Progenitor cell of endocrine pancreas (in vitro differentiated cells): ENCODE results near the gene CAPZA2. TPM values are rescaled to one million over a fixed set of nuclear protein-coding genes. Genes with fewer than 3 reads are reported as not detected.

ENCODE experiments used
- DNase-seq: peaks from one replicate; pipeline ENCODE4 v3.0.0; 2021; ENCODE audit warnings: low spot score; ENCODE audit not compliant: unreplicated experiment
- H3K27ac Mint-ChIP-seq: 2 replicates; pipeline ENCODE4 v1.8.0; 2021; ENCODE audit warnings: mild to moderate bottlenecking, moderate library complexity, mixed read lengths
- H3K27me3 Mint-ChIP-seq: 2 replicates; pipeline ENCODE4 v1.8.0; 2021; ENCODE audit warnings: mixed read lengths
- H3K36me3 Mint-ChIP-seq: 2 replicates; pipeline ENCODE4 v1.8.0; 2022; ENCODE audit warnings: mixed read lengths; ENCODE audit not compliant: insufficient read depth
- H3K4me1 Mint-ChIP-seq: 2 replicates; pipeline ENCODE4 v1.8.0; 2021; ENCODE audit warnings: low read depth, mixed read lengths
- H3K4me3 Mint-ChIP-seq: 2 replicates; pipeline ENCODE4 v1.8.0; 2021; ENCODE audit warnings: low read depth, mild to moderate bottlenecking, moderate library complexity, mixed read lengths
- H3K9me3 Mint-ChIP-seq: 2 replicates; pipeline ENCODE4 v1.8.0; 2021; ENCODE audit warnings: low read depth, mixed read lengths
- CTCF ChIP-seq: fragments of 200-600 bp; sonication (generic); IDR thresholded peaks from one replicate; pipeline ENCODE4 v1.5.0; 2021; ENCODE audit warnings: antibody characterized with exemption, mild to moderate bottlenecking; ENCODE audit not compliant: unreplicated experiment
- total RNA-seq: library from RNA; stranded (reverse); gene quantifications from 2 replicates; pipeline ENCODE4 v1.2.1, GENCODE V29; 2021

CAPZA2 gene
- total RNA-seq, 1 donor from 2014 or later: 151 TPM

DNA sequence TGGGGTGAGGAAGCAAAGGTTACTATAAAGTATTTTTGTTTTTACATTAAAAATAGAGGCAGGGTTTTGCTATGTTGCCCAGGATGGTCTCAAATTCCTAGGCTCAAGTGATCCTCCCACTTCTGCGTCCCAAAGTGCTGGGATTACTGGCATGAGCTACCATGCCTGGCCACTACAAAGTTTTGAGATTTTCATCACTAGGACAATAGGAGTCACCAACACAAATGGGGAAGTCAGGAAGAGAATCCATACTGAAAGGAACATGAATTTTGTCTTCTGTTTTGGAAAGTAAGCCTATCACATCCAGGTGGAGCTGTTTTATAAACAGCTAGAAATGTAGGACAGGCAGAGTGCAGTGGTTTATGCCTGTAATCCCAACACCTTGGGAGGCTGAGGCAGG is 20.0 kb upstream of the CAPZA2 start:
- Mint-ChIP-seq H3K4me3 (no peak overlapping the region), H3K27ac (no peak overlapping the region), H3K4me1 (no peaks in the 10 kb centered on the region), H3K9me3 (peaks cover 3% of the 10 kb centered on the region), H3K27me3 (peaks cover 13% of the 10 kb centered on the region), H3K36me3 (no peaks in the 10 kb centered on the region)
- no peak for DNase-seq
- no peak for TF ChIP-seq CTCF

DNA sequence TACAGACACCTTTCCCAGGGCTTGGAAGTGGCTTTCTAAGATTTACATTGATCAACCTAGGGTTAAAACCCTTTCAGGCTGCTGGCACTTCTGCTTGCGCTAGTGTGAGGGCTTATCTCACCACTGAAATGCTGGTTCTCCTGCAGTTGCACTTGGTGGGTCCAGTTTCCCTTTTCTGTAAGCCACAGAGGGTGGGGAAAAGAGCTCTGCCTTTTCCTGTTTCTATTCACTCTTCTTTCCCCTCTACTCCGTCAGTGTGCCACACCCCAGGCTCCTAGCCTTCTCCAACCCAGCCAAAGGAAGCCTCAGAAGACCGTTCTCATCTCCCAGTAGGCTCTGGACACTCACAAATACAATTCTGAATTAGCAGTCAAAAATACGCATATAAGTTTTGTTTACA is 19.0 kb upstream of the CAPZA2 start:
- Mint-ChIP-seq H3K9me3 (peaks cover 3% of the 10 kb centered on the region), H3K36me3 (no peaks in the 10 kb centered on the region), H3K27ac (no peak overlapping the region), H3K4me1 (no peaks in the 10 kb centered on the region), H3K4me3 (no peak overlapping the region), H3K27me3 (peaks cover 13% of the 10 kb centered on the region)
- no peak for TF ChIP-seq CTCF
- DNase-seq: no peak

DNA sequence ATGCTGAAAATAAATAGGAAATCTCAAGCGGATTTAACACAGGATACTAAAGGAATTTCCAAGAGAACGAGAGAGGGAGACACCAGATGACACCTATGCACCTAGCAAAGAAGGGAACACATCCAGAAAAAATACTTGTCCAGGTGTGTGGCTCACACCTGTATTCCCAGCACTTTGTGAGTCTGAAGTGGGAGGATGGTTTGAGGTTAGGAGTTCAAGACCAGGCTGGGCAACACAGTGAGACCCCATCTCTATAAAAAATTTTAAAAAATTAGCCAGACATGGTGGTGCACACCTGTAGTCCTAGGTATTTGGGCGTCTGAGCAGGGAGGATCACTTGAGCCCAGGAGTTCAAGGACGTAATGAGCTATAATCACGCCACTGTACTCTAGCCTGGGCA is 11.2 kb upstream of the CAPZA2 start:
- no peak for TF ChIP-seq CTCF
- Mint-ChIP-seq H3K36me3 (no peaks in the 10 kb centered on the region), H3K4me1 (peaks cover 4% of the 10 kb centered on the region), H3K27me3 (peaks cover 14% of the 10 kb centered on the region), H3K27ac (no peak overlapping the region), H3K4me3 (no peak overlapping the region), H3K9me3 (no peaks in the 10 kb centered on the region)
- no peak for DNase-seq

DNA sequence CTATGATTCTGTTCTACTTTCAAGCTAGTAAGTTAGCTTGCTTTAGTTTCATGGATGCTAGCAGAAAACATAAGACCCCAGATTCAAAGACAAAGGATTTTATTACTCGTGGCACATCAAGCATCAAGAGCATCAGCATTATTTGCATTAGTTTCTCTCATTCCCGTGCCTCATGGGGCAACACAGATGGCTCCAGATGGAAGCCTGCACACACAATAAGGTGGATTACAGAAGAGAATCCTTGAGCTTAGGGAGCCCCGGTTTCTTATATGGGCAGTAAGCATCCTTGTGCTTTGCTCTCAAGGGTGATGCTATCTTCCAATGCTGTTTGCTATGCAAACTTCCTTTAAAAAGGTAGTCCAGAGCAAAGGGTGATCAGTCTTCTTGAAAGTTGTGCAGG is 10.7 kb upstream of the CAPZA2 start:
- DNase-seq: no peak
- H3K9me3 Mint-ChIP-seq: no peaks in the 10 kb centered on the region
- peaks cover 14% of the 10 kb centered on the region for H3K27me3 Mint-ChIP-seq
- TF ChIP-seq CTCF: no peak
- H3K4me3 Mint-ChIP-seq: no peak overlapping the region
- H3K36me3 Mint-ChIP-seq: no peaks in the 10 kb centered on the region
- H3K27ac Mint-ChIP-seq: no peak overlapping the region
- H3K4me1 Mint-ChIP-seq: peaks cover 4% of the 10 kb centered on the region

DNA sequence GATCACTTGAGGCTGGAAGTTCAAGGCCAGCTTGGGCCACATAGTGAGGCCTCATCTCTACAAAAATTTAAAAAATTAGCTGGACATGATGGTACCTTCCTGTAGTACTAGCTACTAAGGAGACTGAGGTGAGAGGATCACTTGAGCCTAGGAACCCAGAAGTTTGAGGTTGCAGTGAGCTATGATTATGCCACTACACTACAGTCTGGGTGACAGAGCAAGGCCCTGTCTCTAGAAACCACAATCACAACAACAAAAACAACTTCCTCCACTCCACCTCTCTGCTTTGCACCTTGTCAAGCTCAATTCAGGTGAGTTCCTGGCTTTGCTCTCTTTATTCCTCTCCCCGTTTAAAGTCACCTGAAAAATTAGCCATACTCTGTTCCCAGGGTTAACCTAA is 8.3 kb upstream of the CAPZA2 start:
- H3K4me1 Mint-ChIP-seq: peaks cover 4% of the 10 kb centered on the region
- TF ChIP-seq CTCF: no peak
- H3K4me3 Mint-ChIP-seq: no peak overlapping the region
- H3K27ac Mint-ChIP-seq: no peak overlapping the region
- H3K27me3 Mint-ChIP-seq: peaks cover 14% of the 10 kb centered on the region
- DNase-seq: no peak
- H3K9me3 Mint-ChIP-seq: no peaks in the 10 kb centered on the region
- H3K36me3 Mint-ChIP-seq: no peaks in the 10 kb centered on the region
